HepG2 (cell line): ENCODE data around the gene MIB1.

Experiments used
- CTCF ChIP-seq: sonication (generic); formaldehyde crosslinking; IDR thresholded peaks from 2 replicates; pipeline ENCODE4 v1.5.0; 2020; ENCODE audit warnings: mild to moderate bottlenecking, missing genetic modification reagents, moderate library complexity
- GMEB1 ChIP-seq: sonication (generic); formaldehyde crosslinking; IDR thresholded peaks from 2 replicates; pipeline ENCODE4 v1.5.1; 2020; ENCODE audit warnings: missing genetic modification reagents, mild to moderate bottlenecking, borderline replicate concordance
- HNRNPK ChIP-seq: fragments of 200-400 bp; formaldehyde crosslinking; IDR thresholded peaks from 2 replicates; pipeline ENCODE4 v1.6.1; 2018; ENCODE audit warnings: low read length, low read depth, moderate library complexity, mild to moderate bottlenecking; ENCODE audit not compliant: poor library complexity, severe bottlenecking
- NR1H2 ChIP-seq: sonication (generic); formaldehyde crosslinking; IDR thresholded peaks from 2 replicates; pipeline ENCODE4 v1.8.1; 2022; ENCODE audit warnings: low read depth, missing genetic modification reagents, borderline replicate concordance
- NR3C1 ChIP-seq: sonication (generic); formaldehyde crosslinking; IDR thresholded peaks from 2 replicates; pipeline ENCODE4 v1.4.0; 2020; ENCODE audit warnings: missing genetic modification reagents
- POLR2A ChIP-seq, 2 experiments: IDR thresholded peaks; 2 replicates each; pipeline ENCODE4 v1.6.1; 2011; ENCODE audit warnings: low read depth in 2 of 2, low read length in 2 of 2, mild to moderate bottlenecking in 1 of 2, moderate library complexity in 1 of 2; ENCODE audit not compliant: insufficient read depth in 1 of 2
- RNF219 ChIP-seq: sonication (generic); formaldehyde crosslinking; IDR thresholded peaks from 2 replicates; pipeline ENCODE4 v1.5.0; 2020; ENCODE audit warnings: mild to moderate bottlenecking, missing genetic modification reagents
- SALL2 ChIP-seq: sonication (generic); formaldehyde crosslinking; IDR thresholded peaks from 2 replicates; pipeline ENCODE4 v1.8.1; 2023; ENCODE audit warnings: mild to moderate bottlenecking, missing genetic modification reagents, inconsistent platforms
- TMF1 ChIP-seq: sonication (generic); formaldehyde crosslinking; IDR thresholded peaks from 2 replicates; pipeline ENCODE4 v1.8.1; 2022; ENCODE audit warnings: low read depth, missing genetic modification reagents
- ZNF280B ChIP-seq: sonication (generic); formaldehyde crosslinking; IDR thresholded peaks from 2 replicates; pipeline ENCODE4 v1.5.0; 2020; ENCODE audit warnings: missing genetic modification reagents, mild to moderate bottlenecking, borderline replicate concordance
- ZNF318 ChIP-seq: sonication (generic); formaldehyde crosslinking; IDR thresholded peaks from 2 replicates; pipeline ENCODE4 v1.4.0; 2020; ENCODE audit warnings: mild to moderate bottlenecking, missing genetic modification reagents
- ZNF326 ChIP-seq: sonication (generic); formaldehyde crosslinking; IDR thresholded peaks from 2 replicates; pipeline ENCODE4 v1.4.0; 2020; ENCODE audit warnings: missing genetic modification reagents, borderline replicate concordance
- ZNF766 ChIP-seq: sonication (generic); formaldehyde crosslinking; IDR thresholded peaks from 2 replicates; pipeline ENCODE4 v1.5.0; 2020; ENCODE audit warnings: missing genetic modification reagents, borderline replicate concordance

- TF ChIP-seq NR1H2 (CRISPR knock-in tag) (no peak), GMEB1 (no peak), SALL2 (CRISPR knock-in tag) (no peak), CTCF (CRISPR knock-in tag) (no peak), ZNF326 (CRISPR knock-in tag) (no peak), RNF219 (CRISPR knock-in tag) (no peak), HNRNPK (no peak), ZNF766 (CRISPR knock-in tag) (no peak), ZNF280B (CRISPR knock-in tag) (no peak), NR3C1 (CRISPR knock-in tag) (no peak), TMF1 (CRISPR knock-in tag) (no peak), ZNF318 (CRISPR knock-in tag) (no peak), POLR2A (IDR thresholded peaks at IDR 0.05; ENCODE audit: insufficient read depth in 1 of 2, low read depth in 2 of 2, low read length in 2 of 2) (no peak)
Observed at GRCh38 chr18:21808185-21808584, 67.6 kb downstream of the MIB1 start.
